ENCODE data around the gene PHF1. TPM values are rescaled to one million over a fixed set of nuclear protein-coding genes. Genes with fewer than 3 reads are reported as not detected.
"Not testable (repeated sequence)": the region's sequence is repeated elsewhere in the genome, so short reads cannot be mapped to it uniquely, and the experiment has no call there.

The PHF1 gene
- total RNA-seq, 1 donor from 2014 or later: 107 TPM

- DNase-seq (ENCODE audit: low spot score): no peak
- intact Hi-C loops (cut with DNase I): no loop called here
- ATAC-seq: no peak
Observed at GRCh38 chr6:33390767-33391277, 20.0 kb upstream of the PHF1 start.

GRCh38 chr6:33391278-33391921 lies 19.4 kb upstream of the PHF1 start, which contains the start of gene KIFC1:
KIFC1 (plus strand) TSS chr6:33391823; CDS start chr6:33391986, 163 bp downstream.
- intact Hi-C loops (cut with DNase I): no loop called here
- ATAC-seq (peak; percentile 99), DNase-seq (ENCODE audit: low spot score) (peak; percentile 99)

- DNase-seq (ENCODE audit: low spot score): no peak
- no peak for ATAC-seq
- intact Hi-C loops (cut with DNase I): no loop called here
Observed at GRCh38 chr6:33391922-33392594, 18.8 kb upstream of the PHF1 start.

GRCh38 chr6:33392595-33392948 lies 18.2 kb upstream of the PHF1 start:
- intact Hi-C loops (cut with DNase I): no loop called here
- DNase-seq (ENCODE audit: low spot score) (no peak), ATAC-seq (no peak)

- intact Hi-C loops (cut with DNase I): no loop called here
- ATAC-seq: no peak
Observed at GRCh38 chr6:33392979-33393378, 17.8 kb upstream of the PHF1 start.

GRCh38 chr6:33397541-33397940 lies 13.3 kb upstream of the PHF1 start:
- intact Hi-C loops (cut with DNase I): no loop called here
- ATAC-seq: no peak

More at GRCh38 chr6:33392979-33393378, 17.8 kb upstream of the PHF1 start:
- DNase-seq (ENCODE audit: low spot score): no peak

GRCh38 chr6:33398601-33399000 lies 12.2 kb upstream of the PHF1 start:
- DNase-seq (ENCODE audit: low spot score); ATAC-seq; intact Hi-C loops (cut with DNase I): not testable (repeated sequence)

More at GRCh38 chr6:33397541-33397940, 13.3 kb upstream of the PHF1 start:
- DNase-seq (ENCODE audit: low spot score): no peak

- intact Hi-C loops (cut with DNase I): not testable (repeated sequence)
Observed at GRCh38 chr6:33399881-33400280, 10.9 kb upstream of the PHF1 start.

GRCh38 chr6:33404884-33405283 lies 5.9 kb upstream of the PHF1 start:
- intact Hi-C loops (cut with DNase I): no loop called here

More at GRCh38 chr6:33399881-33400280, 10.9 kb upstream of the PHF1 start:
- not testable (repeated sequence) for DNase-seq (ENCODE audit: low spot score); ATAC-seq

GRCh38 chr6:33405386-33405940 lies 5.4 kb upstream of the PHF1 start:
- ATAC-seq (no peak), DNase-seq (ENCODE audit: low spot score) (no peak)
- intact Hi-C loops (cut with DNase I): no loop called here

More at GRCh38 chr6:33404884-33405283, 5.9 kb upstream of the PHF1 start:
- no peak for ATAC-seq
- no peak for DNase-seq (ENCODE audit: low spot score)

GRCh38 chr6:33406126-33406525 lies 4.7 kb upstream of the PHF1 start:
- intact Hi-C loops (cut with DNase I): no loop called here
- ATAC-seq (no peak), DNase-seq (ENCODE audit: low spot score) (no peak)

- ATAC-seq (no peak), DNase-seq (ENCODE audit: low spot score) (no peak)
- intact Hi-C loops (cut with DNase I): no loop called here
Observed at GRCh38 chr6:33407132-33407718, 3.6 kb upstream of the PHF1 start.

- ATAC-seq (peak; percentile 93), DNase-seq (ENCODE audit: low spot score) (peak; percentile 98)
- intact Hi-C loops (cut with DNase I): no loop called here
Observed at GRCh38 chr6:33410050-33410710, 634 bp upstream of the PHF1 start.

- intact Hi-C loops (cut with DNase I): no loop called here
- no peak for DNase-seq (ENCODE audit: low spot score)
- ATAC-seq: no peak
Observed at GRCh38 chr6:33411632-33412005, 805 bp downstream of the PHF1 start.

- intact Hi-C loops (cut with DNase I): no loop called here
- no peak for ATAC-seq
- no peak for DNase-seq (ENCODE audit: low spot score)
Observed at GRCh38 chr6:33412140-33413009, 1.6 kb downstream of the PHF1 start.

GRCh38 chr6:33413241-33414120 lies 2.7 kb downstream of the PHF1 start:
- ATAC-seq: no peak
- intact Hi-C loops (cut with DNase I): no loop called here
- no peak for DNase-seq (ENCODE audit: low spot score)

- DNase-seq (ENCODE audit: low spot score) (no peak), ATAC-seq (no peak)
- intact Hi-C loops (cut with DNase I): no loop called here
Observed at GRCh38 chr6:33414592-33415271, 3.9 kb downstream of the PHF1 start.
